ENCODE data around the gene NR2F2.

- TF ChIP-seq CTCF (conservative IDR thresholded peaks at IDR 0.05; ENCODE audit: low read depth in 2 of 2) (no peak), REST (IDR thresholded peaks at IDR 0.05; ENCODE audit: unreplicated experiment) (no peak), POLR2AphosphoS5 (IDR thresholded peaks at IDR 0.05; ENCODE audit: low read depth) (no peak), ZNF331 (CRISPR knock-in tag; IDR thresholded peaks at IDR 0.05; ENCODE audit: low read depth) (no peak), EZH2 (IDR thresholded peaks at IDR 0.05; ENCODE audit: low read depth, unreplicated experiment) (peak; percentile 58), ZNF114 (CRISPR knock-in tag; IDR thresholded peaks at IDR 0.05) (no peak)
Observed at GRCh38 chr15:96363707-96364106, 33.2 kb downstream of the NR2F2 start.
